SHP77 treated with DMSO at 0.1 percent for 48 hours (cell line): Measurements from ENCODE around the gene PDLIM3.

ENCODE experiments used
- DNase-seq: peaks from one replicate; lab custom pipeline; 2025; lab: John Stamatoyannopoulos, UW

Gene PDLIM3

GRCh38 chr4:185469580-185470154 is 65.6 kb downstream of the PDLIM3 start:
- DNase-seq = no peak

- DNase-seq = no peak
Measured at GRCh38 chr4:185468999-185469398, 66.3 kb downstream of the PDLIM3 start.

- DNase-seq = no peak
Measured at GRCh38 chr4:185467991-185468390, 67.3 kb downstream of the PDLIM3 start.

- DNase-seq = no peak
Measured at GRCh38 chr4:185467101-185467500, 68.2 kb downstream of the PDLIM3 start.

GRCh38 chr4:185465707-185466106 is 69.6 kb downstream of the PDLIM3 start:
- DNase-seq = no peak

- DNase-seq = no peak
Measured at GRCh38 chr4:185464887-185465286, 70.4 kb downstream of the PDLIM3 start.

GRCh38 chr4:185464183-185464582 is 71.1 kb downstream of the PDLIM3 start:
- DNase-seq = no peak

- DNase-seq = no peak
Measured at GRCh38 chr4:185463541-185463940, 71.8 kb downstream of the PDLIM3 start.

GRCh38 chr4:185461565-185461964 is 73.7 kb downstream of the PDLIM3 start:
- DNase-seq = no peak

- DNase-seq = no peak
Measured at GRCh38 chr4:185457136-185457535, 78.2 kb downstream of the PDLIM3 start.

GRCh38 chr4:185456131-185456530 is 79.2 kb downstream of the PDLIM3 start:
- DNase-seq = no peak
